HCEC 1CT (cell line): ENCODE data around the gene OSBPL1A.

Experiments
- DNase-seq: peaks from one replicate; pipeline ENCODE4 v3.0.0-alpha.2; 2017

The OSBPL1A gene

DNA sequence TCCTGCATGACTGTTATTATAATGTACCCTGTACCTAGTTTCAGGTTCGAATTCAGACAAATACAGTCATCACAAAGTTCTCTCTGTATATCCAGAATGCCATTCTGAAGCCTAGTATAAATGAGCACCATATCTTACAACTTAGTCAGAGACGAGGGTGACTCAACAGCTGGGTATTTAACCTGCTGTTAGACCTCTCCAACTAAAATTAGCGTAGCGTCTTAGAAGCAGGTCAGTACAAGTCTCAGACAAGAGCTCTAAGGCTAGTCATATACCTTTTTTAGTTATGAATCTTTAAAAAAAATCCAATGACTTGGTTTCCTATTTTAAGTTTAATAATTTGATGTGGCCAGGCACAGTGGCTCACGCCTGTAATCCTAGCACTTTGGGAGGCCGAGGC lies 184.7 kb downstream of the OSBPL1A start:
- DNase-seq: peak; percentile 90

GRCh38 chr18:24209558-24209957 lies 188.1 kb downstream of the OSBPL1A start:
- peak; percentile 13 for DNase-seq

GRCh38 chr18:24208270-24209035 lies 189.2 kb downstream of the OSBPL1A start:
- peak; percentile 7 for DNase-seq

DNA sequence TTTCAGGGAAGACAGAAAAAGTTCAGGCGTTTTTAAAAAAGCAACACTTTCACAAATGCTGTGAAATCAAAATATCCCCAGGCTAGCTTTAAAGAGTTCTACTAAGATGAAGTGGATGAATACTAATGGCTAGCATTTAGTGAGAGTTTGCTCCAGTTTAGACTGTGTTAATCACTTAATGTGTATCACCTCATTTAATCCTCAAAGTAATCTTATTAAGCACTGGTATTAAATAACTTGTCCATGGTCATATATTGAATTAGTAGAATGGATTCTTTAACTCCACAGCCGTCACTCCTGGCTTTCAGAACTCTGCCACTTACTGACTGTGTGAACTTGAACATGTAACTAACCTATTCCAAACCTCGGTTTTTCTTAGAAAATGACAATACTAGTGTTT lies 192.7 kb downstream of the OSBPL1A start:
- no peak for DNase-seq

GRCh38 chr18:24201699-24202687 lies 195.6 kb downstream of the OSBPL1A start:
- DNase-seq: no peak

DNA sequence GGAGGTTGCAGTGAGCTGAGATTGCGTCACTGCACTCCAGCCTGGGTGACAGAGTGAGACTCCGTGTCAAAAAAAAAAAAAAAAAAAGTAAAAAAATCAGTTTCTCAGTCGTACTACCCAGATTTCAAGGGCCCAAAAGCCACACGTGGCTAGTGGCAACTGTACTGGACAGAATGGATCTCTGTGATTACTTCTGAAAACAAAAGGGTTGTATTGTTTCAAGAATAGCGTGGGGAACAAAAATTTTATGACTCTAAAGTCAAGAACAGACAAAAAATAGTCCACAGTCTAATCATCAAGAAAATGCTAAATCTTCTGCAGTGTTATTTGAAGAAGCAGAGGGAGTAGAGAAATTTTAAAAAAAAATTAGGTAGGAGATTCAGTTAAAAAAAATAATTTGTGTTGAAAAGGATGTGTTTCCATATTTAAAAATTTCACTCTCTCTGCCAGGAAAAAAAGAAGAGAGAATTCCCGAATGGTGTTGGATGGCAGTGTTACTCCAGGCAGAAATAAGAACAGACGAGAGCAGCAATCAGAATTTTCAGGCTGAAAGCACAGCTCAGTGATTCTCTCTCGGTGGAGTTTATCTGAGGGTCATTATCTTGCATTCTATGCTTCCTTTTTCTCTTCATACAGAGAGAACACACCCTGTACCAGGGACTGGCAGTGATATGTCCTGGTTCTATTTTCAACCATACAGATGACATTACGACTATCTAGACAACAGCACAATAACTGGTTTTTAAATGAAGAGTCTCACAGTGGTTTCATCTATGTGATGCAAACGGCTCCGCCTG lies 196.9 kb downstream of the OSBPL1A start:
- DNase-seq: no peak

DNA sequence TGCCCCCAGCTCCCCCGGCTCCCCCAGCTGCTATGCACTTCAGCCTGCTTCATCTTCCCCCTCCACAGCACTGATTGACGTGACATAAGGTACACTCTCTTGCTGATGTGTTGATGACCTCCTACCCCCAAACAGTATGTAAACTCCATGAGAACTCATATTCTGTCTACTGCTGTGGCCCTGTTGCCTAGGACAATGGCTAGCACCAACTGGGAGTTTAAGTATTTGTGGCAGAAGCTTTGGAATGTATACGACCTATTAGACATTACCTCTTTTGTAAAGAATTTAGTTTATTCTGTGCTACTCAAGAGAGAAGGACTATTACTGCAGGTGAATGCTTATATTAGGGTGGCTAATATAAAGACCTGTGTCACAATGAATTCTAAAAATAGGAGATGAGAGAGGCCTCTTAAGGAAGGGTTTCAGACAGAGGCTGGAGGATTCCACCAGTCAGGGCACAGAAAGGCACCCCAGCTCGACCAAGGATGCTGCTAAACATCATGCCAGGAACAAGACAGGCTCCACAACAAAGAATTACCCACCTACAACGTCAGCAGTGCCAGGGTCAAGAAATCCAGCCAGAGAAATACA lies 198.2 kb downstream of the OSBPL1A start:
- no peak for DNase-seq

GRCh38 chr18:24198461-24198860 lies 199.2 kb downstream of the OSBPL1A start:
- no peak for DNase-seq

DNA sequence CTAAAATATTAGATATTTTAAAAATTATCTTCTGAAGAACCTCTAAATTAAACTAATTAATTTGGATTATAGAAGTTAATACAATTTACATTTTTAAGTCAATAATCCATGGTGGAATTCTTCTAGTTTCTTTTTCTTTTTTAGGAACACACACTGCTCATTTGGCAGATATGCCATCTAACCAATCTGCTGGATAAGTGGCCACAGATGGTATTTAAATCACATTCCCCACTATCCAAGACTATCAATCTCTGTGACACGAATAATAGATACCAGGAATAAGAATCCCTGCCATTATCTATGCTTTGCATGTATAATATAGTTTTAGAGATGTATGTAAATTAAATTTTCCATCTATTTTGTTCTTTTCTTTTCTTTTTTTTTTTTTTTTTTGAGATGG lies 200.2 kb downstream of the OSBPL1A start:
- no peak for DNase-seq

DNA sequence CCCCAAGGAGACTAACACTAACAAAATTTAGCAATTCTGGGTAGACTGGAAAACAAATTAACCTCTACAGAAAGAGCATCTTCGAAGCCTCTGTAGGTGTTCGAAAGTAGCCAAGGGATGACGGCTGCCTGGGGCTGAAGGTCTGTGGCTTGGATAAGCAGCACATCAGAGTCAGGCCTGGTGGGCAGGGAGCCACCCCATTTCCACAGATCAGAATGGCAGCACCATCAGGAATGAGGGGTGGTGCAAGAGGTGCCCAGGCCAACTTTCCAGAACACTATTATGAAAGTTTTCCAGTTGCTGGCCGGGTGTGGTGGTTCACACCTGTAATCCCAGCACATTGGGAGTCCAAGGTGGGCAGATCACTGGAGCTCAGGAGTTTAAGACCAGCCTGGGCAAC lies 200.9 kb downstream of the OSBPL1A start:
- DNase-seq: no peak

DNA sequence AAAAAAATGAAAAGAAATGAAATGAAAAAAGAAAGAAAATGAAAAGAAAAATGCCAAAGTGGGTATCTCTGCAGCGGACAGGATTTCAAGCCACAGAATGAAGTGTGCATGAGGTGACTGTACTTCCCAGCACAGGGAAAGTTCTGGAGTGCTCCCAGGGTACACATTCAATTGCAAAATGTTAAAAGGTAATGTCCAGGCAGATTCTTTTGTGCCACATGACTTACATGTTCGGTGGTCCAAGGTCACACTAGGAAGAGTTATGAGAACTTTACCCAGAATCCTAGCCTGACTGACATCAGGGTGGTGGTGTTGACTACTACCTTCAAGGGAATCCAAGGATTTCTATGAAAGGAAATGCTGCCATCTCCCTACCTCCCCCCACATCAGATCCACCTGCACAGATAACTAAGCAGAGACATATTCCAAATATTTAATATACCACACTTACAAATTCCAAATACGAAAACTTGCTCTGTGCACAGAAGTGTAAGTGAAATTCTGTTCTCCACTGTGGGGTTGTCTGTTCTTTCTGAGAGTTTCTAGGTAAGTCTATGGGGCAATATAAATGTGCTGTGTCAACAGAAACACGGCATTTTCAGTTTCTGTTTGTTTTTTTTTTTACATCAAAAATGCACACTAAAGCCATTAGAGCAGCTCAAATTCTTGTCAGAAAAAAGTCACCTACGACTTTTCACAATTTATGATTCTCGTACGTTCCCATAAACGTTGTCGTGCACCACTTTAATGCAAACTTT lies 202.1 kb downstream of the OSBPL1A start:
- no peak for DNase-seq

DNA sequence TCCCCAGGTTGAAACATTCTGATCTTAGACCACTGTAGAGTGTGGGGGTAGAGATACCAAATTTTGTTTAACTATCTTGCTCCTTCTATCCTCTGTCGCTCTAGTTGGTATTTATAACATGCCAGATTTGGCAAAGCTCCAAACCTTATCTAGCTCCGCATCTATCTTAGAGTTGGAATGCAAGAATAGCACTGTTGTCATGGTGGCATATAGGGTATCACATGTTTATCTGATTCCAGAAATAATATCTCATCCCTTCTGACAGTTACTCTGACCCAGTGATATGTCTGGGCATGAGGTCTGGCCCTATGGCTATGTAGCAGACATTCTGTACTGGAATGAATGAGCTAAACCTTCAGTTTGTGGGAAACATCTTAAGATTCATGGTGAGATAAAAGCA lies 207.0 kb downstream of the OSBPL1A start:
- DNase-seq: no peak

- no peak for DNase-seq
Measured at GRCh38 chr18:24189664-24190346, 207.8 kb downstream of the OSBPL1A start.

GRCh38 chr18:24189007-24189528 lies 208.6 kb downstream of the OSBPL1A start:
- DNase-seq: no peak

- DNase-seq: no peak
Measured at GRCh38 chr18:24188120-24188519, 209.5 kb downstream of the OSBPL1A start.

DNA sequence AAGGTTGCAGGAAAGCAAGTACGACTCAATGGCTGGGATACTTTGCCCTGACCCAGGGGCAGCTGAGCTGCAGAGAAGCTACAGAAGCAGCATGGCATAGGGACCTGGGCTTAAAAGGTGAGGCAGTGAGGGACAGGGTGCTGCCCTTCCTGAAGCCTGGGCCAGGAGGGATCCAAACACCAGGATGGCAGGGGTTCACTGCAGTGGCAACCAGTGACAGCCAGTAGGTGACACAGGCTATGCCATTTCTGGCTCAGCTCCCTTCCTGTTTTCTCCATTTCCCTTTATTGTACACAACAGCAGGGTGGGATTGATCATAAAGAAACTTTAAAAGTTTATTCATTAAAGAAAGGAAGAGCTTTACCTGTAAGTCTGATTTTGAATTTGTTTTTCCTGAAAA lies 209.9 kb downstream of the OSBPL1A start:
- DNase-seq: no peak

- DNase-seq: no peak
Measured at GRCh38 chr18:24187049-24187448, 210.6 kb downstream of the OSBPL1A start.

GRCh38 chr18:24185805-24186204 lies 211.8 kb downstream of the OSBPL1A start:
- peak; percentile 58 for DNase-seq

GRCh38 chr18:24181806-24182205 lies 215.8 kb downstream of the OSBPL1A start:
- peak; percentile 33 for DNase-seq

DNA sequence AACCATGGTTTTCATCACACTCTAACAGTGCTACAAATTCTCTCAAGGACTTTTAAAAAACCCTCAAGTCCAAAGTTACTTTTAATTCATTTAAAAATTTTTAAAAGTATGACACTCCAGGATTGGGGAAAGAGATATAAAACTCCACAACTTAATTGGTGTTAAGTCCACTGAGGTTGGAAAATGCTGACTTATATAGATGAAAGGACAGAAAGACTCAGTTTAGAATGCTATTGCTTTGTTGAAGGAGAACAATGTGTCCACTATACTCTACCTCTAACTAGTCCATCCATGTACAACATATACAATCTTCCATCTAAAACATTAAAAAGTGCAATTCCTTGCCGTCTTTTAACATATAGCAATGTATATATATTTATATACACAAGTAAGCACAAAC lies 217.6 kb downstream of the OSBPL1A start:
- DNase-seq: no peak
